K562 (cell line): ENCODE results near the gene NES. TPM values are rescaled to one million over a fixed set of nuclear protein-coding genes. Genes with fewer than 3 reads are reported as not detected.
A peak's percentile ranks its signal among the peaks of the same experiment; 100 is the strongest.

Experiments used
- ARID1B ChIP-seq: fragments of 450-650 bp; IDR thresholded peaks from 2 replicates; pipeline ENCODE4 v1.6.1; 2016; ENCODE audit warnings: antibody characterized with exemption, mild to moderate bottlenecking, inconsistent platforms
- CC2D1A ChIP-seq: fragments of 450-650 bp; IDR thresholded peaks from 2 replicates; pipeline ENCODE4 v1.6.1; 2017; ENCODE audit warnings: mild to moderate bottlenecking
- ETV1 ChIP-seq: fragments of 450-650 bp; conservative IDR thresholded peaks from 2 replicates; pipeline ENCODE4 v1.6.1; 2016; ENCODE audit warnings: missing genetic modification characterization, control low read depth, low read depth, missing compliant biosample characterization
- GABPA ChIP-seq: fragments of 200-800 bp; sonication (Bioruptor generic); conservative IDR thresholded peaks from 2 replicates; pipeline ENCODE4 v1.6.1; 2016; ENCODE audit warnings: low read depth, missing genetic modification characterization, missing compliant biosample characterization
- GABPB1 ChIP-seq: sonication (generic); formaldehyde crosslinking; IDR thresholded peaks from 2 replicates; pipeline ENCODE4 v1.8.0; 2022; ENCODE audit warnings: mild to moderate bottlenecking, missing genetic modification reagents
- KDM1A ChIP-seq, 2 experiments: fragments of 450-650 bp; IDR thresholded peaks; 2 replicates each; pipeline ENCODE4 v1.6.1; 2016; ENCODE audit warnings: mild to moderate bottlenecking in 2 of 2
- NR2C2 ChIP-seq, 2 experiments: fragments of 200-800 bp in 1 of 2; sonication (Bioruptor generic) in 1 of 2; sonication (generic) in 1 of 2; formaldehyde crosslinking in 1 of 2; IDR thresholded peaks; 2 replicates each; pipeline versions ENCODE4 v1.6.1 to v1.8.0; 2016 to 2022; ENCODE audit warnings: mild to moderate bottlenecking in 1 of 2, missing compliant biosample characterization in 1 of 2, missing genetic modification characterization in 1 of 2, missing genetic modification reagents in 1 of 2
- POLR2AphosphoS5 ChIP-seq: IDR thresholded peaks from 2 replicates; pipeline ENCODE4 v1.6.1; 2011; ENCODE audit warnings: mild to moderate bottlenecking, low read depth, low read length, moderate library complexity; ENCODE audit not compliant: control insufficient read depth, insufficient read depth
- SETDB1 ChIP-seq: IDR thresholded peaks from one replicate; pipeline ENCODE4 v1.6.1; 2012; ENCODE audit warnings: low read length, control low read depth, inconsistent platforms
- SP1 ChIP-seq: sonication (generic); formaldehyde crosslinking; IDR thresholded peaks from 2 replicates; pipeline ENCODE4 v1.8.1; 2022; ENCODE audit warnings: mild to moderate bottlenecking, missing genetic modification reagents
- ZEB2 ChIP-seq: fragments of 450-650 bp; IDR thresholded peaks from 2 replicates; pipeline ENCODE4 v1.6.1; 2016
- ZHX1 ChIP-seq: fragments of 150-350 bp; conservative IDR thresholded peaks from 2 replicates; pipeline ENCODE4 v1.6.1; 2014; ENCODE audit warnings: low read length
- ZNF318 ChIP-seq, 2 experiments: fragments of 450-650 bp; IDR thresholded peaks; 2 replicates each; pipeline ENCODE4 v1.6.1; 2016; ENCODE audit warnings: mild to moderate bottlenecking in 2 of 2, borderline replicate concordance in 1 of 2, low read depth in 1 of 2, moderate library complexity in 1 of 2
- polyA plus RNA-seq, 8 experiments: library from polyadenylated mRNA; depleted of rRNA in 4 of 8; stranded (reverse) in 5 of 8; unstranded in 3 of 8; fragments of >200 nt; fragmentation: Nextera tagmentation in 2 of 8; fragmentation: Illumina TruSeq in 1 of 8; extraction: Ambion mirVana in 2 of 8; extraction: Trizol in 1 of 8; gene quantifications; 2 replicates each; pipeline versions ENCODE4 v1.2.1 to v1.2.3, GENCODE V29; 2011 to 2014; ENCODE audit warnings: inconsistent platforms in 1 of 8, missing spikeins in 1 of 8
- total RNA-seq, 7 experiments: library from RNA; depleted of rRNA in 6 of 7; stranded (reverse); fragments of >200 nt in 6 of 7; fragmentation: Illumina TruSeq in 2 of 7; extraction: Trizol in 2 of 7; gene quantifications; 2 replicates each; pipeline versions ENCODE4 v1.2.1 to v1.2.3, GENCODE V29; 2011 to 2021; ENCODE audit warnings: low replicate concordance in 1 of 7

NES gene
- total and polyA plus RNA-seq, 9 of the 15 experiments (the other 6 are each of a cell fraction or from before 2014, with no cell fraction given) = 0.10 to 8.6 (median 4.2) TPM

DNA sequence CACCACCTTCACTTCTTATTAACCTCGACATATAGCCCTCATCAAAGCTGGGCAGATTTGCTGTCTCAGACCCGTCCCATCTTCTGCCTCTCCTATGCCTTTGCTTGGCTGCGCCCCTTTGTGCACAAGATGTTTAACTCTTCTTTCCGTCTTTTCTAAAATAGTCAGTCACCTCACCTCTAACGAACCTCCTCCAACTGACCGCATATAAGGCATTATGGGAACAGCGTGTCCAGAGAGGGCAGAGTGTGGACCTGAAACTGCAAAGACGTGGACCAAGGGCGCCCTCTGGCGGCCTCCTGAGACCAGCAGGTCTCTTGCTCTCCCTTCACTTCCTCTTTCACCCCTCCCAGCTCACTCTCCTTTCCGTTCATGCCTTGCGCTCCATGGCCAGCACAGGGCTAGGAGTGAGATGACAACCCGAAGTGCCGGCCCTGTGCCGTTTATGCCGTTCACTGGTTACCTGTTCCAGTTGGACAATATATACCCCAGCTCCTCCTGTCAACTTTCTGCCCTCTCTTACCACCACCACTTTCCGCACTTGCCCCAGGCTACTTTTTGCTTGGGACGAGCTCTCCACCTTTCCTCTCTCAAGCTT is 48.6 kb upstream of the NES start (continued):
- TF ChIP-seq SETDB1 (no peak), POLR2AphosphoS5 (no peak), NR2C2 (CRISPR knock-in tag; IDR thresholded peaks at IDR 0.05) (peak; percentile 66; the same call in 1 of the 2 replicates), NR2C2 (tag; IDR thresholded peaks at IDR 0.05) (no peak; the same call in 1 of the 2 replicates), ARID1B (peak; percentile 45), GABPA (tag) (peak; percentile 67), ZNF318 (IDR thresholded peaks at IDR 0.05; ENCODE audit: borderline replicate concordance in 1 of 2, low read depth in 1 of 2) (no peak), SP1 (CRISPR knock-in tag) (peak; percentile 75), ZEB2 (no peak), ETV1 (tag) (peak; percentile 90), KDM1A (IDR thresholded peaks at IDR 0.05) (no peak), GABPB1 (CRISPR knock-in tag) (peak; percentile 75), ZHX1 (0 out of 2 replicates have a peak, but pooled peaks have one; percentile 74), CC2D1A (peak; percentile 79)
- TF ChIP-seq, all 486 proteins: peak for 106
